ENCODE measurements around the gene TAAR5. TPM values are rescaled to one million over a fixed set of nuclear protein-coding genes. Genes with fewer than 3 reads are reported as not detected.

TAAR5 gene
- total RNA-seq, 1 experiment from 2014 or later = not detected

DNA sequence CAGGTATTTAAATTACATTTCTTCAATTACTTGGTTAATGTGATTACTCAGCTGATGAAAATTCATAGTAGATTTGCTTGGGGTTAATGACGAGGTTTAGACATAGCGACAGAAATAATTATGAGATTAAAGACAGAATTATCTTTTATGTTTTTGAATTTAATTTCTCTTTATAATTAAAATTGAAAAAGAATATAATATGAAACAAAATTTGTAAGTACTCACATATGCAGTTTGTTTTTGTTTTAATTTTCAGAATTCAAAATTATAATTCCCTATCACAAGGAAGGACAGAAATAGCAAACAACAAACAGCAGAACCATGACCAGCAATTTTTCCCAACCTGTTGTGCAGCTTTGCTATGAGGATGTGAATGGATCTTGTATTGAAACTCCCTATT is 37.2 kb downstream of the TAAR5 start, which contains the start of gene TAAR8 (continued):
- TF ChIP-seq, protein P1, sequence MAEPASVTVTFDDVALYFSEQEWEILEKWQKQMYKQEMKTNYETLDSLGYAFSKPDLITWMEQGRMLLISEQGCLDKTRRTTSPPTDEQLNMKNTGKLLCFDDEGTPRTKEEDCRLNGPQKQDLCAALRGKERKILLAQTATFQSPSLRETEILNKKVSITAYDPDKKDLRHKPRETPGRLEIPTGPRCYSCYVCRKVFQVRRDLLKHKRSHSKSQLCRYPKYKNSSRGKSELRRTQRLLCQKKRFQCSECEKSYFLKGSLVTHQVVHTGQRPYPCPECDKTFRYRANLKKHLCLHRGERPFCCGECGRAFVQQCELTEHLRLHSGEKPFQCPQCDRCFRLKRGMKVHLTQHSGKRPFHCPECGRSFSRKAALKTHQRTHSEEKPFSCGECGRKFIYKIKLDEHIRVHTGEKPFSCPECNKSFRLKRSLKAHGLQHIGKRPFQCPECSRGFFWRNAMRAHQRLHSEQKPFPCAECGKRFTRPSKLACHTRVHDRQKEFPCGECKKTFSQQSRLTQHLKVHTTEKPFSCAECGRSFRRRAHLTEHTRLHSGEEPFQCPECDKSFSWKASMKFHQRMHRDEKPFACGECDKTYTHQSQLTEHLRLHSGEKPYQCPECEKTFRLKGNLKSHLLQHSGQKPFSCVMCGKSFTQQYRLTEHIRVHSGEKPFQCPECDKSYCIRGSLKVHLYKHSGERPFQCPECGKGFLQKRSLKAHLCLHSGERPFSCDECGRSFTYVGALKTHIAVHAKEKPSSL (CRISPR knock-in tag; conservative IDR thresholded peaks at IDR 0.05) = no peak

DNA sequence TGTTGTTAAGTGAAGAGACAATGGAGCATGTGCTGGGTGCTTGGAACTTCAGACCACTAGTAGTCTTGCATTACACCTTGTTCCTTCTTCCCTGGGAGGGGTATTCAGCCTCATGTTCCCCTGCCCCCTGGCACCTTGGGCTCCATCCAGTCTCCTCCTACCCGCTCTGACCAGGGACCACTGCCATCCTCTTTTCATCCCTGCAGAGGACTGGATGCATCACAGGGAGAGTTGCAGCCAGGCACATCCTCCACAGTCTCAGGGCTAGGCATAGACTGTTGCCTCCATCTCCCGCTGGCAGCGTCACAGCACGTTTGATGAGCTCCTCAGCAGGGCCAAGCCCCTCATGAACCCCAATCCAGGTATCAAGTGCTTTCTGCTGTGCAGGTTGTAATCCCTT is 38.3 kb downstream of the TAAR5 start:
- Mint-ChIP-seq H3K36me3 (no peaks in the 10 kb centered on the region), H3K9me3 (no peaks in the 10 kb centered on the region), H3K4me3 (no peak overlapping the region), H3K4me1 (peaks cover 27% of the 10 kb centered on the region), H3K27me3 (ENCODE audit: low read depth) (no peaks in the 10 kb centered on the region), H3K27ac (no peak overlapping the region)
- peak; percentile 44 for ATAC-seq
- ChIA-PET CTCF (interaction anchor here (1.0 kb wide), 1 partner anchor 271 kb away, joined by 5 read pairs; no protein-coding TSS in a partner anchor), POLR2A (no interaction called here)
- DNase-seq (ENCODE audit: low spot score) = no peak
- TF ChIP-seq ZNF219 (CRISPR knock-in tag; IDR thresholded peaks at IDR 0.05; ENCODE audit: borderline replicate concordance) = no peak
- no peak for TF ChIP-seq NR1H2 (CRISPR knock-in tag; IDR thresholded peaks at IDR 0.05)
- TF ChIP-seq, protein P2, sequence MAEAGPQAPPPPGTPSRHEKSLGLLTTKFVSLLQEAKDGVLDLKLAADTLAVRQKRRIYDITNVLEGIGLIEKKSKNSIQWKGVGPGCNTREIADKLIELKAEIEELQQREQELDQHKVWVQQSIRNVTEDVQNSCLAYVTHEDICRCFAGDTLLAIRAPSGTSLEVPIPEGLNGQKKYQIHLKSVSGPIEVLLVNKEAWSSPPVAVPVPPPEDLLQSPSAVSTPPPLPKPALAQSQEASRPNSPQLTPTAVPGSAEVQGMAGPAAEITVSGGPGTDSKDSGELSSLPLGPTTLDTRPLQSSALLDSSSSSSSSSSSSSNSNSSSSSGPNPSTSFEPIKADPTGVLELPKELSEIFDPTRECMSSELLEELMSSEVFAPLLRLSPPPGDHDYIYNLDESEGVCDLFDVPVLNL (CRISPR knock-in tag; IDR thresholded peaks at IDR 0.05; ENCODE audit: borderline replicate concordance, low read depth) = no peak
- TF ChIP-seq ZNF138 (CRISPR knock-in tag; conservative IDR thresholded peaks at IDR 0.05) = no peak
- TF ChIP-seq NR2C2 (CRISPR knock-in tag; IDR thresholded peaks at IDR 0.05) = no peak
- no peak for TF ChIP-seq CBFB (CRISPR knock-in tag; IDR thresholded peaks at IDR 0.05; ENCODE audit: low read depth)
- TF ChIP-seq TP53 (CRISPR knock-in tag; IDR thresholded peaks at IDR 0.05) = no peak
- TF ChIP-seq, protein P3, sequence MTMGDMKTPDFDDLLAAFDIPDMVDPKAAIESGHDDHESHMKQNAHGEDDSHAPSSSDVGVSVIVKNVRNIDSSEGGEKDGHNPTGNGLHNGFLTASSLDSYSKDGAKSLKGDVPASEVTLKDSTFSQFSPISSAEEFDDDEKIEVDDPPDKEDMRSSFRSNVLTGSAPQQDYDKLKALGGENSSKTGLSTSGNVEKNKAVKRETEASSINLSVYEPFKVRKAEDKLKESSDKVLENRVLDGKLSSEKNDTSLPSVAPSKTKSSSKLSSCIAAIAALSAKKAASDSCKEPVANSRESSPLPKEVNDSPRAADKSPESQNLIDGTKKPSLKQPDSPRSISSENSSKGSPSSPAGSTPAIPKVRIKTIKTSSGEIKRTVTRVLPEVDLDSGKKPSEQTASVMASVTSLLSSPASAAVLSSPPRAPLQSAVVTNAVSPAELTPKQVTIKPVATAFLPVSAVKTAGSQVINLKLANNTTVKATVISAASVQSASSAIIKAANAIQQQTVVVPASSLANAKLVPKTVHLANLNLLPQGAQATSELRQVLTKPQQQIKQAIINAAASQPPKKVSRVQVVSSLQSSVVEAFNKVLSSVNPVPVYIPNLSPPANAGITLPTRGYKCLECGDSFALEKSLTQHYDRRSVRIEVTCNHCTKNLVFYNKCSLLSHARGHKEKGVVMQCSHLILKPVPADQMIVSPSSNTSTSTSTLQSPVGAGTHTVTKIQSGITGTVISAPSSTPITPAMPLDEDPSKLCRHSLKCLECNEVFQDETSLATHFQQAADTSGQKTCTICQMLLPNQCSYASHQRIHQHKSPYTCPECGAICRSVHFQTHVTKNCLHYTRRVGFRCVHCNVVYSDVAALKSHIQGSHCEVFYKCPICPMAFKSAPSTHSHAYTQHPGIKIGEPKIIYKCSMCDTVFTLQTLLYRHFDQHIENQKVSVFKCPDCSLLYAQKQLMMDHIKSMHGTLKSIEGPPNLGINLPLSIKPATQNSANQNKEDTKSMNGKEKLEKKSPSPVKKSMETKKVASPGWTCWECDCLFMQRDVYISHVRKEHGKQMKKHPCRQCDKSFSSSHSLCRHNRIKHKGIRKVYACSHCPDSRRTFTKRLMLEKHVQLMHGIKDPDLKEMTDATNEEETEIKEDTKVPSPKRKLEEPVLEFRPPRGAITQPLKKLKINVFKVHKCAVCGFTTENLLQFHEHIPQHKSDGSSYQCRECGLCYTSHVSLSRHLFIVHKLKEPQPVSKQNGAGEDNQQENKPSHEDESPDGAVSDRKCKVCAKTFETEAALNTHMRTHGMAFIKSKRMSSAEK (CRISPR knock-in tag; IDR thresholded peaks at IDR 0.05; ENCODE audit: borderline replicate concordance) = no peak

DNA sequence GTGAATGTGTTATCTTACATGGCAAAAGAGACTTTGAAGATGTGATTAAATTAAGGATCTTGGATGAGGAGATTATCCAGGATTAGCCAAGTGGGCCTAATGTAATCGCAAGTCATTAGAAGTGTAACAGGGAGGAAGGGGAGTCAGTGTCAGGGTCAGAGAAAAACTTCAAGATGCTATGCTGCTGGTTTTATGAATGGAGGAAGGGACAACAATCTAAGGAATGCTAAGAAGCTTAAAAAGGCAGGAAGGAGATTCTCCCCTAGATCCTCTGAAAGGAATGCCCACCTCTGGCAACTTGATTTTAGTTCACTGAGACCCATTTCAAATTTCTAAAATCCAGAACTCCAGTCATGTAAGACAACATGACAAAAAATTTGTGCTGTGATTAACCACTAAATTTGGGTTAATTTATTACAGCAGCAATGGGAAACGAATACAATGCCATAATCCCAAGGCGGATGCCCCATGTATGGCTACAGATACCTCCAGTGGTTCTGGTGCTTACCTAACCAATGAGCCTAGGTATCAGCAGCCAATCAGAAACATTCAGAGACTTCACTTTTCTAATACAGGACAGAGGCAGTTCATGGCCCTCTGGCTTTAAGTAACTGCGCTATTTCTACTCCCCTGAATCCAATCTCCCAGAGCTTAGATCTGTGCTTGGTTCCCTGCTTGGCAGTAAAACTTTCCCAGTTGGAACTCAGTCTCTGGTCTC is 40.6 kb downstream of the TAAR5 start:
- Mint-ChIP-seq H3K36me3 (no peaks in the 10 kb centered on the region), H3K27ac (0 out of 2 replicates have a peak overlapping the region, but pooled peaks have one; percentile 62), H3K4me1 (peaks cover 27% of the 10 kb centered on the region), H3K27me3 (ENCODE audit: low read depth) (no peaks in the 10 kb centered on the region), H3K9me3 (no peaks in the 10 kb centered on the region), H3K4me3 (no peak overlapping the region)
- TF ChIP-seq, protein P4, sequence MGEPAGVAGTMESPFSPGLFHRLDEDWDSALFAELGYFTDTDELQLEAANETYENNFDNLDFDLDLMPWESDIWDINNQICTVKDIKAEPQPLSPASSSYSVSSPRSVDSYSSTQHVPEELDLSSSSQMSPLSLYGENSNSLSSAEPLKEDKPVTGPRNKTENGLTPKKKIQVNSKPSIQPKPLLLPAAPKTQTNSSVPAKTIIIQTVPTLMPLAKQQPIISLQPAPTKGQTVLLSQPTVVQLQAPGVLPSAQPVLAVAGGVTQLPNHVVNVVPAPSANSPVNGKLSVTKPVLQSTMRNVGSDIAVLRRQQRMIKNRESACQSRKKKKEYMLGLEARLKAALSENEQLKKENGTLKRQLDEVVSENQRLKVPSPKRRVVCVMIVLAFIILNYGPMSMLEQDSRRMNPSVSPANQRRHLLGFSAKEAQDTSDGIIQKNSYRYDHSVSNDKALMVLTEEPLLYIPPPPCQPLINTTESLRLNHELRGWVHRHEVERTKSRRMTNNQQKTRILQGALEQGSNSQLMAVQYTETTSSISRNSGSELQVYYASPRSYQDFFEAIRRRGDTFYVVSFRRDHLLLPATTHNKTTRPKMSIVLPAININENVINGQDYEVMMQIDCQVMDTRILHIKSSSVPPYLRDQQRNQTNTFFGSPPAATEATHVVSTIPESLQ (CRISPR knock-in tag; IDR thresholded peaks at IDR 0.05) = no peak
- TF ChIP-seq, protein P5, sequence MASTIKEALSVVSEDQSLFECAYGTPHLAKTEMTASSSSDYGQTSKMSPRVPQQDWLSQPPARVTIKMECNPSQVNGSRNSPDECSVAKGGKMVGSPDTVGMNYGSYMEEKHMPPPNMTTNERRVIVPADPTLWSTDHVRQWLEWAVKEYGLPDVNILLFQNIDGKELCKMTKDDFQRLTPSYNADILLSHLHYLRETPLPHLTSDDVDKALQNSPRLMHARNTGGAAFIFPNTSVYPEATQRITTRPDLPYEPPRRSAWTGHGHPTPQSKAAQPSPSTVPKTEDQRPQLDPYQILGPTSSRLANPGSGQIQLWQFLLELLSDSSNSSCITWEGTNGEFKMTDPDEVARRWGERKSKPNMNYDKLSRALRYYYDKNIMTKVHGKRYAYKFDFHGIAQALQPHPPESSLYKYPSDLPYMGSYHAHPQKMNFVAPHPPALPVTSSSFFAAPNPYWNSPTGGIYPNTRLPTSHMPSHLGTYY (CRISPR knock-in tag; IDR thresholded peaks at IDR 0.05) = no peak
- TF ChIP-seq ZNF671 (CRISPR knock-in tag; IDR thresholded peaks at IDR 0.05) (no peak), TEAD1 (CRISPR knock-in tag; IDR thresholded peaks at IDR 0.05) (no peak), KAT7 (CRISPR knock-in tag; IDR thresholded peaks at IDR 0.05; ENCODE audit: borderline replicate concordance) (no peak), SOX15 (CRISPR knock-in tag; IDR thresholded peaks at IDR 0.05) (no peak)
- TF ChIP-seq, protein P6, sequence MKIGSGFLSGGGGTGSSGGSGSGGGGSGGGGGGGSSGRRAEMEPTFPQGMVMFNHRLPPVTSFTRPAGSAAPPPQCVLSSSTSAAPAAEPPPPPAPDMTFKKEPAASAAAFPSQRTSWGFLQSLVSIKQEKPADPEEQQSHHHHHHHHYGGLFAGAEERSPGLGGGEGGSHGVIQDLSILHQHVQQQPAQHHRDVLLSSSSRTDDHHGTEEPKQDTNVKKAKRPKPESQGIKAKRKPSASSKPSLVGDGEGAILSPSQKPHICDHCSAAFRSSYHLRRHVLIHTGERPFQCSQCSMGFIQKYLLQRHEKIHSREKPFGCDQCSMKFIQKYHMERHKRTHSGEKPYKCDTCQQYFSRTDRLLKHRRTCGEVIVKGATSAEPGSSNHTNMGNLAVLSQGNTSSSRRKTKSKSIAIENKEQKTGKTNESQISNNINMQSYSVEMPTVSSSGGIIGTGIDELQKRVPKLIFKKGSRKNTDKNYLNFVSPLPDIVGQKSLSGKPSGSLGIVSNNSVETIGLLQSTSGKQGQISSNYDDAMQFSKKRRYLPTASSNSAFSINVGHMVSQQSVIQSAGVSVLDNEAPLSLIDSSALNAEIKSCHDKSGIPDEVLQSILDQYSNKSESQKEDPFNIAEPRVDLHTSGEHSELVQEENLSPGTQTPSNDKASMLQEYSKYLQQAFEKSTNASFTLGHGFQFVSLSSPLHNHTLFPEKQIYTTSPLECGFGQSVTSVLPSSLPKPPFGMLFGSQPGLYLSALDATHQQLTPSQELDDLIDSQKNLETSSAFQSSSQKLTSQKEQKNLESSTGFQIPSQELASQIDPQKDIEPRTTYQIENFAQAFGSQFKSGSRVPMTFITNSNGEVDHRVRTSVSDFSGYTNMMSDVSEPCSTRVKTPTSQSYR (CRISPR knock-in tag; IDR thresholded peaks at IDR 0.05) = no peak
- TF ChIP-seq, protein P7, sequence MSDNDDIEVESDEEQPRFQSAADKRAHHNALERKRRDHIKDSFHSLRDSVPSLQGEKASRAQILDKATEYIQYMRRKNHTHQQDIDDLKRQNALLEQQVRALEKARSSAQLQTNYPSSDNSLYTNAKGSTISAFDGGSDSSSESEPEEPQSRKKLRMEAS (CRISPR knock-in tag; IDR thresholded peaks at IDR 0.05) = no peak
- no peak for DNase-seq (ENCODE audit: low spot score)
- CTCF ChIA-PET = no interaction called here
- POLR2A ChIA-PET = no interaction called here
- peak; percentile 80 for ATAC-seq
